Right lobe of liver (tissue), 6 donors: ENCODE measurements around the gene NAT16. TPM values are rescaled to one million over a fixed set of nuclear protein-coding genes. Genes with fewer than 3 reads are reported as not detected.

Experiments used
- ATAC-seq, 4 donors: fragments of 200-7000 bp; cut with Tn5 transposase; one replicate each; pipeline ENCODE4 v1.9.1; 2020; ENCODE audit warnings: mild to moderate bottlenecking in 4 of 4, moderate library complexity in 4 of 4
- DNase-seq, 3 donors: peaks; one replicate each; pipeline ENCODE4 v3.0.0-alpha.2; 2020
- H3K27ac ChIP-seq, 3 donors: fragments of 200-600 bp; one replicate each; pipeline ENCODE4 v1.8.0; 2022
- H3K27me3 ChIP-seq, 2 donors: fragments of 200-600 bp; one replicate each; pipeline ENCODE4 v1.8.0; 2022
- H3K36me3 ChIP-seq, 4 donors: fragments of 200-600 bp; sonication (generic) in 1 of 4; one replicate each; pipeline versions ENCODE4 v1.5.1 to v1.8.0; 2017 to 2022; ENCODE audit warnings: control low read depth in 1 of 4
- H3K4me1 ChIP-seq, 4 donors: fragments of 200-600 bp; sonication (generic) in 1 of 4; one replicate each; pipeline versions ENCODE4 v1.5.1 to v1.8.0; 2017 to 2022; ENCODE audit warnings: control low read depth in 1 of 4
- H3K4me3 ChIP-seq, 3 donors: fragments of 200-600 bp; one replicate each; pipeline ENCODE4 v1.8.0; 2022
- H3K9me3 ChIP-seq, 4 donors: fragments of 200-600 bp; sonication (generic) in 1 of 4; one replicate each; pipeline versions ENCODE4 v1.5.1 to v1.8.0; 2017 to 2022; ENCODE audit warnings: control low read depth in 1 of 4
- POLR2A ChIP-seq: fragments of 450-650 bp; IDR thresholded peaks from one replicate; pipeline ENCODE4 v1.6.1; 2017; ENCODE audit warnings: antibody characterized with exemption, mild to moderate bottlenecking
- WGBS: methylation state at CpG from one replicate; pipeline ENCODE4 v1.1.6; 2018; ENCODE audit warnings: low coverage, low lambda C conversion rate; ENCODE audit not compliant: insufficient coverage; ENCODE audit errors: missing lambda C conversion rate; 5-methylcytosine and 5-hydroxymethylcytosine counted together
- intact Hi-C, 2 donors: fragments of 100-400 bp; cut with DNase I; formaldehyde crosslinking; loops; one replicate each; pipeline versions ENCODE4 v1.11.2 to v1.14.1; 2022
- total RNA-seq, 6 experiments: library from RNA; depleted of rRNA in 2 of 6; stranded (reverse); fragments of >200 nt in 2 of 6; fragmentation: NEBNext Ultra II Directional in 3 of 6; extraction: Animal tissue kit (Norgen Biotek cat#: 25700) in 3 of 6; gene quantifications; one replicate each; pipeline versions ENCODE4 v1.1.0 to v1.2.4, GENCODE V29; 2016 to 2023
- TF ChIP-seq, protein P1 (sequence below), 4 donors: fragments of 200-600 bp in 3 of 4; fragments of 450-650 bp in 1 of 4; IDR thresholded peaks; one replicate each; pipeline versions ENCODE4 v1.5.1 to v1.8.0; 2016 to 2022; ENCODE audit warnings: antibody characterized with exemption in 4 of 4, mild to moderate bottlenecking in 2 of 4
- donor health status: DM: no; HTN: yes; CAD: no.
- donor health status: DM: no; HTN: no; CAD: no.
- donor health status: DM: no; HTN: no; CAD: no.
- donor health status: DM: no; HTN: yes; CAD: no.
- donor health status: DM: no; HTN: yes; CAD: no.

NAT16 gene
- total RNA-seq, 6 experiments from 2014 or later = not detected

DNA sequence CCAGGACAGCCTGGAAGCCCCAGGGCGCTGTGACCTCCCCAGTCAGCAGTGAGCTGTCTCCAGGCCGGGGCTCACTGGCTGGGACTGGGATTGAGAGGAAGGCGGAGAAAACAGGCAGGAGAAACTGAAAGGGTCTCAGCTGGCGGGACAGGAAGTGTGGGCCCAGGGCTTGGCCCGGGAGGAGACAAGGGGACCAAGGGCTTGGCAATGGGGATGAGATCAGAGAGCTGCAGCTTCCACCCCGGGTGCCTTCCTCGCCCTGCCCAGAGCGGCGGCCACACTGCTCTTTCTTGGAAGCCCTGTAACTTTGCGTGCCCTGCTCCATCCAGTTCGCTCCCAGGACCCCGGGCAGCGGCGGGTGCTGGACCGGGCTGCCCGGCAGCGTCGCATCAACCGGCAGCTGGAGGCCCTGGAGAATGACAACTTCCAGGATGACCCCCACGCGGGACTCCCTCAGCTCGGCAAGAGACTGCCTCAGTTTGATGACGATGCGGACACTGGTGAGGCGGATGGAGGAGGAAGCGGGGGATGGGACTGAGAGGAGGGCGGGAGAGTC is 42.3 kb upstream of the NAT16 start:
- intact Hi-C loops = no loop called here
- DNase-seq = no peak
- no peak for ATAC-seq
- Histone ChIP-seq H3K27ac (no peak overlapping the region), H3K4me1 (peaks cover 0 to 21% (median 7%) of the 10 kb centered on the region in 4 donors), H3K4me3 (no peak overlapping the region), H3K36me3 (peaks cover 0 to 53% (median 22%) of the 10 kb centered on the region in 4 donors), H3K9me3 (no peaks in the 10 kb centered on the region), H3K27me3 (no peaks in the 10 kb centered on the region)
- 97% methylated on average over 13 of the region's 27 CpGs for WGBS
- TF ChIP-seq, protein P1, sequence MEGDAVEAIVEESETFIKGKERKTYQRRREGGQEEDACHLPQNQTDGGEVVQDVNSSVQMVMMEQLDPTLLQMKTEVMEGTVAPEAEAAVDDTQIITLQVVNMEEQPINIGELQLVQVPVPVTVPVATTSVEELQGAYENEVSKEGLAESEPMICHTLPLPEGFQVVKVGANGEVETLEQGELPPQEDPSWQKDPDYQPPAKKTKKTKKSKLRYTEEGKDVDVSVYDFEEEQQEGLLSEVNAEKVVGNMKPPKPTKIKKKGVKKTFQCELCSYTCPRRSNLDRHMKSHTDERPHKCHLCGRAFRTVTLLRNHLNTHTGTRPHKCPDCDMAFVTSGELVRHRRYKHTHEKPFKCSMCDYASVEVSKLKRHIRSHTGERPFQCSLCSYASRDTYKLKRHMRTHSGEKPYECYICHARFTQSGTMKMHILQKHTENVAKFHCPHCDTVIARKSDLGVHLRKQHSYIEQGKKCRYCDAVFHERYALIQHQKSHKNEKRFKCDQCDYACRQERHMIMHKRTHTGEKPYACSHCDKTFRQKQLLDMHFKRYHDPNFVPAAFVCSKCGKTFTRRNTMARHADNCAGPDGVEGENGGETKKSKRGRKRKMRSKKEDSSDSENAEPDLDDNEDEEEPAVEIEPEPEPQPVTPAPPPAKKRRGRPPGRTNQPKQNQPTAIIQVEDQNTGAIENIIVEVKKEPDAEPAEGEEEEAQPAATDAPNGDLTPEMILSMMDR (IDR thresholded peaks at IDR 0.05) = no peak
- no peak for TF ChIP-seq POLR2A

DNA sequence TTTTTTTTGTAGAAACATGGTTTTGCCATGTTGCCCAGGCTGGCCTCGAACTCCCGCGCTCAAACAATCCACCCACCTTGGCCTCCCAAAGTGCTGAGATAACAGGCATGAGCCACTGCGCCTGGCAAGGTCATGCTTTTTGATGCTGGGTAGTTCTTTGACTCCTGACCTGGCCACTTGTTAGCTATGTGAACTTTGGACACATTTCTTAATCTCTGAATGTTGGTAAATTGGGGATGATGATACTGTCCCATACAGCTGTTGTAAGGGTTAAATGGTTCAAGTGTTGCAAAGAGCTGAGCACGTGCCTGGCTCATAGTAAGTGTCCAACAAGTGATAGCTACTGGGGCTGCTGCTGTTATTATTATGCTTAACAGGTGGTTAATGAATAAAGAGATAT is 40.2 kb upstream of the NAT16 start:
- ATAC-seq (peak; percentile 34 to 61 (median 40)), DNase-seq (peak; percentile 70 to 85 (median 84))
- intact Hi-C loops = no loop called here
- no peaks in the 10 kb centered on the region for H3K9me3 ChIP-seq
- H3K36me3 ChIP-seq = peaks cover 0 to 34% (median 18%) of the 10 kb centered on the region in 4 donors
- peaks cover 0 to 35% (median 7%) of the 10 kb centered on the region in 4 donors for H3K4me1 ChIP-seq
- peak overlapping the region; percentile 43 to 95 (median 89) for H3K27ac ChIP-seq
- H3K27me3 ChIP-seq = no peaks in the 10 kb centered on the region
- H3K4me3 ChIP-seq = peak overlapping the region in 2 of 3 donors; percentile 85 to 97
- no peak for TF ChIP-seq POLR2A
- TF ChIP-seq, protein P1 (IDR thresholded peaks at IDR 0.05) = no peak
- WGBS = 33% methylated on average over 5 of the region's 5 CpGs

DNA sequence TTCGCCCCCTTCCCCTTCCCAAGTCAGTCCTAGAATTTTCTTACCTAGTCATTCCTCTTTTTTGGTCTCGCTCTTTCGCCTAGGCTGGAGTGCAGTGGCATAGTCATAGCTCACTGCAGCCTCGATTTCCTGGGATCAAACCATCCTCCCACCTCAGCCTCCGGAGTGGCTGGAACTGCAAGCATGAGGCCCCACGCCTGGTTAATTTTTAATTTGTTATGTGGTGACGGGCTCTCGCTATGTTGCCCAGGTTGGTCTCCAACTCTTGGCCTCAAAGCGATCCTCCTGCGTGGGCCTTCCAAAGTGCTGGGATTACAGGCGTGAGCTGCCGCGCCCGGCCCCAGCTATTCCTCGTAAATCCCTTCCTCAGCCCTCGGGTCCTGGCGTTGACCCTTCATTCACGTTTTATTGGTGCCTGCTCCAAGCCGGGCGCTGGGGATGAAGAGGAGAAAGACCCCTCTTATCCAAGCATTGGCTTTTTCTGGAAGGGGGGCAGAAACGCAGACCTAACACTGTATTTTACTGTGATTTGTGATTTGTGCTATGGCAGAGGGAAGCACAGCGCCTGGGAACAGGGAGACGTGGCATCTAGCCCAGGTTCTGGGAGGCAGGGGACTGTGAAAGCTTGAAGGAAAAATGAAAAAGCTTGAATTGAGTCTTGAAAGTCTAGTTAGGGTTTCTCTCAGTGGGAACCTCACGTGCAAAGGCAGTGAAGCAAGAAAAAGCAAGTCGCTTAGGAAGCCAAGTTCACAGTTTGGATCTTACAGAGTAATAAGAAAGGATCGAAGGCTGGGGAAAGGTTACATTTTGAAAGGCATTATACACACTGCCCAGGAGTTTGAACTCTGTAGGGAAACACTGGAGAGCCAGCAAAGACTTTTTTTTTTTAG is 38.4 kb upstream of the NAT16 start:
- peaks cover 0 to 44% (median 7%) of the 10 kb centered on the region in 4 donors for H3K4me1 ChIP-seq
- no peak for TF ChIP-seq POLR2A
- TF ChIP-seq, protein P1 (IDR thresholded peaks at IDR 0.05) = no peak
- H3K27me3 ChIP-seq = no peaks in the 10 kb centered on the region
- 3% methylated on average over 20 of the region's 26 CpGs for WGBS
- no peaks in the 10 kb centered on the region for H3K9me3 ChIP-seq
- no peak for DNase-seq
- ATAC-seq = peak; percentile 24 to 52 (median 34)
- peak overlapping the region; percentile 89 to 95 (median 90) for H3K27ac ChIP-seq
- H3K4me3 ChIP-seq = peak overlapping the region; percentile 82 to 97 (median 85)
- H3K36me3 ChIP-seq = peaks cover 0 to 16% (median 8%) of the 10 kb centered on the region in 4 donors
- intact Hi-C loops = no loop called here

DNA sequence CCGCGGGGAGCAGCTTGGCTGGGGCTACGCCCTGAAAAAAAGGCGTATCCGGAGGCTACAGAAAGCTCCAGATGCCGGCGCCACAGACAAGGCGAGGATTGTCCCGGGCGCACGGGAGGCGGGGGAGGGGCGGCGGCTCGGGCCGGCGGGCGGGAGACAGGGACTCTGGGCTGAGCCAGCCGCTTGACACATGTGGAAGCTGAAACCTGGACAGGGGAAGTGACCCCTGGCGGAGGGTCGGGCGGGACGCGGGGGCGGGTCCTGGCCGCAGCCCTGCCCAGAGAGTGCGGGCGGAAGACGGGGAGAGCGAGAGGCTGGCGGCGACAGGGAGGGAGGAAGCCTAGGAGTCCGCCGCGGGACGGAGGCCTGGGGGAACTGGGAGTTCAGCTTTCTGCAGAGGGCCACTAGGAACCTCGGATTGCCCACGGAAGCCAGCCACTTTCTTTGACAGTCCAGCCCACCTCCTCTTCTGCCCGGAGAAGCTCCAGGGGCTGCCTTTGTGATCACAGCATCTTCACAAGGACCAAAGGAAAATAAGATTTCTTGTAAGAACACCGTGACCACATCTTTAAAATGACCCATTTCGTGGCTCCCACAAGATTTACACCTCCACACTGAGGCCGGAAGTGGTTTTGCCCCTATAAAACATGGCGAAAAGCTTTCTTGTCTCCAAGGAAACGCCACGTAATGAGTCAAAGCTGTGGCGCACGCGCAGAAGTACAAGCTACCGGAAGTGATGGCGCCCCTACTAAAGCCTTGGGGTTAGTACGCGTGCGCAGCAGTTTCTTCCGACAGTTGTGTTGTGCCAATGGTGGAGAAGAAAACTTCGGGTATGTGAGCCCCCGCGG is 37.5 kb upstream of the NAT16 start, which contains the start of the genes PLOD3 and ZNHIT1:
Gene PLOD3, minus strand, starts transcription at position 194 of the 848 bp plus-strand sequence. CDS start 307 bp downstream, outside the sequence.
Gene ZNHIT1, plus strand, starts transcription at position 778 of the 848 bp plus-strand sequence. Its CDS starts 31 bp downstream, at position 809.
- peak; percentile 96 to 98 (median 97) for DNase-seq
- H3K4me3 ChIP-seq = peak within 1 kb of the TSS; percentile 82 to 97 (median 85)
- peak; percentile 82 to 92 (median 84) for ATAC-seq
- TF ChIP-seq, protein P1 (IDR thresholded peaks at IDR 0.05) = peak; percentile 10 to 36 (median 24)
- peak; percentile 68 for TF ChIP-seq POLR2A
- peaks cover 0 to 13% (median 4%) of the 10 kb centered on the region in 4 donors for H3K36me3 ChIP-seq
- WGBS = 1% methylated on average over 29 of the region's 57 CpGs
- intact Hi-C loops = no loop called here
- H3K9me3 ChIP-seq = no peaks in the 10 kb centered on the region
- H3K27ac ChIP-seq = peak within 1 kb of the TSS; percentile 89 to 95 (median 90)
- peaks cover 0 to 44% (median 7%) of the 10 kb centered on the region in 4 donors for H3K4me1 ChIP-seq
- no peaks in the 10 kb centered on the region for H3K27me3 ChIP-seq
